Fibroblast of skin of left biceps (primary cell): Measurements from ENCODE around the gene CPO.

Experiments used
- DNase-seq, 2 experiments: peaks; one replicate each; pipeline ENCODE4 v3.0.0-alpha.2; 2013; ENCODE audit warnings: low read depth in 2 of 2

The CPO gene

GRCh38 chr2:207014424-207014823 lies 75.1 kb downstream of the CPO start:
- DNase-seq = no peak

- DNase-seq = no peak
Observed at GRCh38 chr2:207015901-207016300, 76.6 kb downstream of the CPO start.
